DOHH2 (cell line): Measurements from ENCODE around the gene CRB3.

Experiments used
- EZH2phosphoT487 ChIP-seq: fragments of 200-600 bp; sonication (generic); IDR thresholded peaks from 2 replicates; pipeline ENCODE4 v1.6.1; 2017; ENCODE audit warnings: borderline replicate concordance, mild to moderate bottlenecking, antibody characterized with exemption, low read length, moderate library complexity, mixed read lengths
- TF ChIP-seq, protein P1 (sequence below): fragments of 200-600 bp; sonication (generic); IDR thresholded peaks from one replicate; pipeline ENCODE4 v1.5.1; 2014; ENCODE audit warnings: antibody characterized with exemption, mild to moderate bottlenecking, low read depth, low read length; ENCODE audit not compliant: poor library complexity, severe bottlenecking

DNA sequence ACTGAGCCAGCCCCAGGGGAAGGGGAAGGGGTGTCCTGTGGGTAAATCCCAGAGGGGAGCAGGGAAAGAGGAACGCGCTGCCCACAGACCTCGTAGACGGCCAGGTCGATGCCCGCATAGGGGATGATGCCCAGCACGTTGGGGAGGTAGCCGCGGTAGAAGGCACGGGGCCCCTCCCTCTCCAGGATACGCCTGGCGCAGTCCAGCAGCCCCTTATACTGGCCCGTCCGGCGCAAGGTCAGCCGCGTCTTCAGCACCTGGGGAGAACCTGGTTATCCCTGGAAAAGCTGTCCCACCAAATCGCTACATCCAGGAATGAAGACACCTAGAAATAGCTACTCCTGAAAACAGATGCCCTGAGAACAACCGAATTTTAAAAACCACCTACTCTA is 11.9 kb upstream of the CRB3 start:
- TF ChIP-seq, protein P1, sequence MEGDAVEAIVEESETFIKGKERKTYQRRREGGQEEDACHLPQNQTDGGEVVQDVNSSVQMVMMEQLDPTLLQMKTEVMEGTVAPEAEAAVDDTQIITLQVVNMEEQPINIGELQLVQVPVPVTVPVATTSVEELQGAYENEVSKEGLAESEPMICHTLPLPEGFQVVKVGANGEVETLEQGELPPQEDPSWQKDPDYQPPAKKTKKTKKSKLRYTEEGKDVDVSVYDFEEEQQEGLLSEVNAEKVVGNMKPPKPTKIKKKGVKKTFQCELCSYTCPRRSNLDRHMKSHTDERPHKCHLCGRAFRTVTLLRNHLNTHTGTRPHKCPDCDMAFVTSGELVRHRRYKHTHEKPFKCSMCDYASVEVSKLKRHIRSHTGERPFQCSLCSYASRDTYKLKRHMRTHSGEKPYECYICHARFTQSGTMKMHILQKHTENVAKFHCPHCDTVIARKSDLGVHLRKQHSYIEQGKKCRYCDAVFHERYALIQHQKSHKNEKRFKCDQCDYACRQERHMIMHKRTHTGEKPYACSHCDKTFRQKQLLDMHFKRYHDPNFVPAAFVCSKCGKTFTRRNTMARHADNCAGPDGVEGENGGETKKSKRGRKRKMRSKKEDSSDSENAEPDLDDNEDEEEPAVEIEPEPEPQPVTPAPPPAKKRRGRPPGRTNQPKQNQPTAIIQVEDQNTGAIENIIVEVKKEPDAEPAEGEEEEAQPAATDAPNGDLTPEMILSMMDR, result no peak
- TF ChIP-seq EZH2phosphoT487, result no peak
